ENCODE measurements around the gene SNRPB. TPM values are rescaled to one million over a fixed set of nuclear protein-coding genes. Genes with fewer than 3 reads are reported as not detected.

Gene SNRPB
- total and polyA plus RNA-seq, 2 of the 13 experiments (the other 11 are each of a cell fraction or from before 2014, with no cell fraction given), result 473 to 844 TPM

GRCh38 chr20:2508631-2509467, 38.3 kb upstream of the SNRPB start, which contains the start of gene ZNF343 (continued):
- TF ChIP-seq ZNF317 (CRISPR knock-in tag; IDR thresholded peaks at IDR 0.05), result peak; percentile 85; the same call in 1 of the 2 replicates
- peak; percentile 34; the same call in 1 of the 2 replicates for TF ChIP-seq STAT5B (CRISPR knock-in tag; IDR thresholded peaks at IDR 0.05)
- no peak; the same call in 1 of the 2 replicates for TF ChIP-seq GPN1 (CRISPR knock-in tag; IDR thresholded peaks at IDR 0.05; ENCODE audit: borderline replicate concordance)
- no peak for TF ChIP-seq NFE2L2 (IDR thresholded peaks at IDR 0.05; ENCODE audit: low read length)
- TF ChIP-seq GZF1 (CRISPR knock-in tag; IDR thresholded peaks at IDR 0.05), result no peak; the same call in 1 of the 2 replicates
- peak; percentile 25; the same call in 1 of the 2 replicates for TF ChIP-seq ZNF414 (CRISPR knock-in tag; IDR thresholded peaks at IDR 0.05)
- peak; percentile 58; the same call in 1 of the 2 replicates for TF ChIP-seq IKZF5 (CRISPR knock-in tag; IDR thresholded peaks at IDR 0.05)
- no peak for TF ChIP-seq RCOR2 (CRISPR knock-in tag; IDR thresholded peaks at IDR 0.05)
- no peak for TF ChIP-seq PLRG1 (conservative IDR thresholded peaks at IDR 0.05)
- no peak for TF ChIP-seq POLR2AphosphoS2 (IDR thresholded peaks at IDR 0.05; ENCODE audit: low read depth, low read length)
- no peak for TF ChIP-seq SETDB1 (CRISPR knock-in tag; IDR thresholded peaks at IDR 0.05; ENCODE audit: borderline replicate concordance)
- no peak for TF ChIP-seq CEBPZ (IDR thresholded peaks at IDR 0.05; ENCODE audit: low read length)
- TF ChIP-seq ZNF546 (CRISPR knock-in tag; conservative IDR thresholded peaks at IDR 0.05), result no peak; the same call in 1 of the 2 replicates
- no peak for TF ChIP-seq IRF1 (CRISPR knock-in tag; IDR thresholded peaks at IDR 0.05; ENCODE audit: low read depth)
- TF ChIP-seq U2AF1 (optimal IDR thresholded peaks at IDR 0.05; ENCODE audit: low read depth, low read length), result peak; percentile 85
- peak; percentile 44 for TF ChIP-seq HBP1 (CRISPR knock-in tag; IDR thresholded peaks at IDR 0.05; ENCODE audit: low read depth)
- TF ChIP-seq ZNF503 (CRISPR knock-in tag; IDR thresholded peaks at IDR 0.05), result peak; percentile 15; the same call in 1 of the 2 replicates
- no peak for TF ChIP-seq DPF2 (CRISPR knock-in tag; IDR thresholded peaks at IDR 0.05; ENCODE audit: borderline replicate concordance, low read depth)
- TF ChIP-seq ZNF740 (CRISPR knock-in tag; IDR thresholded peaks at IDR 0.05), result peak; percentile 11; the same call in 1 of the 2 replicates
